ENCODE data around the gene ICA1. TPM values are rescaled to one million over a fixed set of nuclear protein-coding genes. Genes with fewer than 3 reads are reported as not detected.

Gene ICA1
- total and polyA plus RNA-seq, 2 of the 4 experiments (the other 2 are of a cell fraction) = not detected

GRCh38 chr7:8259586-8260222 lies 2.3 kb downstream of the ICA1 start:
- H4K91ac ChIP-seq (ENCODE audit: insufficient read depth, low read depth, low read length) = no peak overlapping the region
- no peak overlapping the region for H2BK5ac ChIP-seq (ENCODE audit: low read depth, low read length, poor library complexity, severe bottlenecking)
- H2AK5ac ChIP-seq (ENCODE audit: low read depth, low read length) = no peak overlapping the region
- H3K36me3 ChIP-seq (ENCODE audit: control insufficient read depth, insufficient read depth, low read length) = no peaks in the 10 kb centered on the region
- intact Hi-C loops (cut with micrococcal nuclease) (no loop called here), dilution Hi-C loops (cut with HindIII; ENCODE audit: low sequenced_read_pairs, unreplicated experiment) (no loop called here), in situ Hi-C loops (cut with MboI; ENCODE audit: low sequenced_read_pairs) (no loop called here)
- POLR2A ChIA-PET (ENCODE audit: unreplicated experiment) = no interaction called here
- H3K79me1 ChIP-seq (ENCODE audit: low read depth in 1 of 2, low read length in 2 of 2) = no peaks in the 10 kb centered on the region
- H2BK15ac ChIP-seq (ENCODE audit: low read depth, low read length) = no peak overlapping the region
- H3K56ac ChIP-seq (ENCODE audit: extremely low read depth, insufficient read depth, low read length) = no peak overlapping the region
- H3K9me3 ChIP-seq (ENCODE audit: control insufficient read depth, insufficient read depth, low read length) = no peaks in the 10 kb centered on the region
- no peaks in the 10 kb centered on the region for H3K9me1 ChIP-seq (ENCODE audit: insufficient read depth, low read length)
- no peaks in the 10 kb centered on the region for H4K20me1 ChIP-seq (ENCODE audit: insufficient read depth, low read length)
- H3K23ac ChIP-seq (ENCODE audit: low read depth, low read length) = no peak overlapping the region
- no peak for DNase-seq
- no peak overlapping the region for H2AK9ac ChIP-seq (replicated peaks; ENCODE audit: low read depth, low read length, poor library complexity)
- H2AFZ ChIP-seq (replicated peaks; ENCODE audit: low read length, poor library complexity) = no peak overlapping the region
- no peak overlapping the region for H3K4me3 ChIP-seq (ENCODE audit: insufficient read depth, low read depth, low read length)
- H4K5ac ChIP-seq (ENCODE audit: low read depth, low read length) = no peak overlapping the region
- no peaks in the 10 kb centered on the region for H3K4me1 ChIP-seq (ENCODE audit: control insufficient read depth, insufficient read depth, low read length)
- CTCF ChIA-PET = no interaction called here
- no peak overlapping the region for H3K27ac ChIP-seq (ENCODE audit: insufficient read depth, low read length)
- no peak overlapping the region for H3K4ac ChIP-seq (ENCODE audit: low read depth, low read length)
- no peak overlapping the region for H4K8ac ChIP-seq (ENCODE audit: low read depth in 2 of 2, low read length in 2 of 2)
- no peak overlapping the region for H3K9ac ChIP-seq (ENCODE audit: low read depth, low read length)
- TF ChIP-seq POLR2A (IDR thresholded peaks at IDR 0.05; ENCODE audit: low read depth, low read length) = no peak
- no peak for TF ChIP-seq NFE2L2 (IDR thresholded peaks at IDR 0.05; ENCODE audit: low read depth, low read length)
- TF ChIP-seq BHLHE40 (IDR thresholded peaks at IDR 0.05; ENCODE audit: low read depth, low read length) = no peak
- TF ChIP-seq MAFK (IDR thresholded peaks at IDR 0.05; ENCODE audit: low read depth, low read length) = no peak
- no peak for TF ChIP-seq CEBPB (IDR thresholded peaks at IDR 0.05; ENCODE audit: low read depth, low read length)
- no peak for TF ChIP-seq USF2 (IDR thresholded peaks at IDR 0.05; ENCODE audit: low read depth, low read length)
- TF ChIP-seq RCOR1 (IDR thresholded peaks at IDR 0.05; ENCODE audit: insufficient replicate concordance, low read length) = no peak
- no peak for TF ChIP-seq FOS (IDR thresholded peaks at IDR 0.05; ENCODE audit: low read depth, low read length)
- TF ChIP-seq RAD21 (IDR thresholded peaks at IDR 0.05; ENCODE audit: low read length) = no peak
- TF ChIP-seq ELK1 (IDR thresholded peaks at IDR 0.05; ENCODE audit: borderline replicate concordance, low read depth, low read length) = no peak
- TF ChIP-seq CTCF (conservative IDR thresholded peaks at IDR 0.05; ENCODE audit: low read depth, low read length) = no peak
- no peak for TF ChIP-seq SMC3 (IDR thresholded peaks at IDR 0.05; ENCODE audit: low read depth, low read length)
- no peak for TF ChIP-seq MAZ (IDR thresholded peaks at IDR 0.05; ENCODE audit: borderline replicate concordance, low read depth, low read length)
- no peak for TF ChIP-seq MXI1 (IDR thresholded peaks at IDR 0.05; ENCODE audit: borderline replicate concordance, low read depth, low read length)
- TF ChIP-seq CHD1 (IDR thresholded peaks at IDR 0.05; ENCODE audit: low read depth, low read length) = no peak
- TF ChIP-seq RFX5 (IDR thresholded peaks at IDR 0.05; ENCODE audit: low read depth, low read length) = no peak
- no peak overlapping the region for H3K4me2 ChIP-seq (ENCODE audit: low read depth, low read length)
- H3K27me3 ChIP-seq (ENCODE audit: control insufficient read depth, insufficient read depth, low read length) = peaks cover 8% of the 10 kb centered on the region
- no peak overlapping the region for H2BK20ac ChIP-seq (ENCODE audit: low read depth, low read length)
- 30% methylated on average over 2 of the region's 10 CpGs; no CpG with 5 or more reads in 1 of the 2 experiments for WGBS, 2 experiments (ENCODE audit: extremely low coverage in 2 of 2, insufficient read length in 1 of 2)
- no TSS peak for BruUV-seq (replicated peaks)
- no peak for ATAC-seq (ENCODE audit: low read depth)
- no peak overlapping the region for H3K18ac ChIP-seq (ENCODE audit: low read depth, low read length)
- H3K14ac ChIP-seq (replicated peaks; ENCODE audit: low read depth, low read length) = no peak overlapping the region
- no peak overlapping the region for H2BK120ac ChIP-seq (ENCODE audit: low read depth, low read length)

Data from IMR-90 (cell line).